Mammary epithelial cell (primary cell): ENCODE results near the gene LRP10.

Experiments used
- CTCF ChIP-seq, 2 donors: IDR thresholded peaks in 1 of 2; conservative IDR thresholded peaks in 1 of 2; 2 replicates each; pipeline ENCODE4 v1.5.1; 2011 to 2012; ENCODE audit warnings: inconsistent platforms in 2 of 2, low read length in 2 of 2, mild to moderate bottlenecking in 2 of 2, control low read depth in 1 of 2, low read depth in 1 of 2; ENCODE audit not compliant: insufficient read depth in 1 of 2; ENCODE audit errors: extremely low read depth in 1 of 2
- EZH2 ChIP-seq: IDR thresholded peaks from 2 replicates; pipeline ENCODE4 v1.6.1; 2012; ENCODE audit warnings: low read length, inconsistent platforms, borderline replicate concordance

DNA sequence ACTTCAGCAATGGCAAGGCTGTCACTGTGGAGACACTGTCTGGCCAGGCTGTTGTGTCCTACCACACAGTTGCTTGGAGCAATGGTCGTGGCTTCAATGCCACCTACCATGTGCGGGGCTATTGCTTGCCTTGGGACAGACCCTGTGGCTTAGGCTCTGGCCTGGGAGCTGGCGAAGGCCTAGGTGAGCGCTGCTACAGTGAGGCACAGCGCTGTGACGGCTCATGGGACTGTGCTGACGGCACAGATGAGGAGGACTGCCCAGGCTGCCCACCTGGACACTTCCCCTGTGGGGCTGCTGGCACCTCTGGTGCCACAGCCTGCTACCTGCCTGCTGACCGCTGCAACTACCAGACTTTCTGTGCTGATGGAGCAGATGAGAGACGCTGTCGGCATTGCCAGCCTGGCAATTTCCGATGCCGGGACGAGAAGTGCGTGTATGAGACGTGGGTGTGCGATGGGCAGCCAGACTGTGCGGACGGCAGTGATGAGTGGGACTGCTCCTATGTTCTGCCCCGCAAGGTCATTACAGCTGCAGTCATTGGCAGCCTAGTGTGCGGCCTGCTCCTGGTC lies 4.3 kb downstream of the LRP10 start:
- TF ChIP-seq CTCF (conservative IDR thresholded peaks at IDR 0.05 in 1 of 2, IDR thresholded peaks at IDR 0.05 in 1 of 2; ENCODE audit: extremely low read depth in 1 of 2, insufficient read depth in 1 of 2, low read depth in 1 of 2, low read length in 2 of 2) = no peak
- no peak for TF ChIP-seq EZH2
